HepG2 (cell line): ENCODE data around the gene RBM34. TPM values are rescaled to one million over a fixed set of nuclear protein-coding genes. Genes with fewer than 3 reads are reported as not detected.

Source experiments
- E2F2 ChIP-seq: sonication (generic); formaldehyde crosslinking; IDR thresholded peaks from 2 replicates; pipeline ENCODE4 v1.4.0; 2020; ENCODE audit warnings: missing genetic modification reagents, borderline replicate concordance
- FIP1L1 ChIP-seq: fragments of 200-400 bp; formaldehyde crosslinking; IDR thresholded peaks from 2 replicates; pipeline ENCODE4 v1.6.1; 2018; ENCODE audit warnings: low read depth, mild to moderate bottlenecking, low read length, moderate library complexity, borderline replicate concordance; ENCODE audit not compliant: insufficient read depth
- KDM5B ChIP-seq: sonication (generic); formaldehyde crosslinking; IDR thresholded peaks from 2 replicates; pipeline ENCODE4 v1.4.0; 2020; ENCODE audit warnings: missing genetic modification reagents, mild to moderate bottlenecking, borderline replicate concordance
- MED13 ChIP-seq: sonication (generic); formaldehyde crosslinking; IDR thresholded peaks from 2 replicates; pipeline ENCODE4 v1.5.0; 2020; ENCODE audit warnings: missing genetic modification reagents
- REXO4 ChIP-seq: sonication (generic); formaldehyde crosslinking; IDR thresholded peaks from 2 replicates; pipeline ENCODE4 v1.8.0; 2022; ENCODE audit warnings: missing genetic modification reagents, mild to moderate bottlenecking, borderline replicate concordance
- TRIM22 ChIP-seq: fragments of 450-650 bp; IDR thresholded peaks from 2 replicates; pipeline ENCODE4 v1.6.1; 2017
- ZBTB40 ChIP-seq, 2 experiments: fragments of 450-650 bp in 1 of 2; sonication (generic) in 1 of 2; formaldehyde crosslinking in 1 of 2; IDR thresholded peaks; 2 replicates each; pipeline versions ENCODE4 v1.6.1 to v1.8.0; 2016 to 2022; ENCODE audit warnings: antibody characterized with exemption in 1 of 2, mild to moderate bottlenecking in 1 of 2, missing genetic modification reagents in 1 of 2
- ZNF337 ChIP-seq: sonication (generic); formaldehyde crosslinking; IDR thresholded peaks from 2 replicates; pipeline ENCODE4 v1.5.1; 2020; ENCODE audit warnings: missing genetic modification reagents, low read depth, mild to moderate bottlenecking, borderline replicate concordance
- ZNF607 ChIP-seq: sonication (generic); formaldehyde crosslinking; IDR thresholded peaks from 2 replicates; pipeline ENCODE4 v1.5.1; 2020; ENCODE audit warnings: missing genetic modification reagents, mild to moderate bottlenecking, borderline replicate concordance
- ZNF773 ChIP-seq: sonication (generic); formaldehyde crosslinking; IDR thresholded peaks from 2 replicates; pipeline ENCODE4 v1.4.0; 2020; ENCODE audit warnings: missing genetic modification reagents, borderline replicate concordance
- polyA plus RNA-seq, 8 experiments: library from polyadenylated mRNA; depleted of rRNA in 3 of 8; stranded (reverse) in 7 of 8; unstranded in 1 of 8; fragments of >200 nt; fragmentation: Illumina TruSeq in 4 of 8; extraction: Trizol in 4 of 8; gene quantifications; 2 replicates each; pipeline versions ENCODE4 v1.2.1 to v1.2.3, GENCODE V29; 2011 to 2016; ENCODE audit warnings: low read depth in 4 of 8, missing spikeins in 1 of 8, mixed read lengths in 1 of 8; ENCODE audit not compliant: insufficient read depth in 1 of 8
- total RNA-seq, 5 experiments: library from RNA; depleted of rRNA; stranded (reverse); fragments of >200 nt; fragmentation: Illumina TruSeq; extraction: Trizol; gene quantifications; 2 replicates each; pipeline ENCODE4 v1.2.3, GENCODE V29; 2016; ENCODE audit warnings: low read depth in 1 of 5

The RBM34 gene
- total and polyA plus RNA-seq, 2 of the 13 experiments (the other 11 are each of a cell fraction or from before 2014, with no cell fraction given), result 34.7 to 73.0 TPM

- TF ChIP-seq MED13 (CRISPR knock-in tag), result 0 out of 2 replicates have a peak, but pooled peaks have one; percentile 32
- peak; percentile 81; the same call in 1 of the 2 replicates for TF ChIP-seq ZNF337
- peak; percentile 91 for TF ChIP-seq ZNF607
- peak; percentile 95 for TF ChIP-seq KDM5B (CRISPR knock-in tag)
- peak; percentile 95; the same call in 1 of the 2 replicates for TF ChIP-seq ZNF773 (CRISPR knock-in tag)
- no peak for TF ChIP-seq ZBTB40 (IDR thresholded peaks at IDR 0.05)
- peak; percentile 90 for TF ChIP-seq ZBTB40 (CRISPR knock-in tag; IDR thresholded peaks at IDR 0.05)
- no peak for TF ChIP-seq FIP1L1
- peak; percentile 69; the same call in 1 of the 2 replicates for TF ChIP-seq E2F2 (CRISPR knock-in tag)
- TF ChIP-seq REXO4 (CRISPR knock-in tag), result no peak
- TF ChIP-seq TRIM22, result no peak
Observed at GRCh38 chr1:235160957-235161684, at the start of gene RBM34 (continued).
